Endothelial cell of umbilical vein (primary cell): ENCODE results near the gene SELPLG. TPM values are rescaled to one million over a fixed set of nuclear protein-coding genes. Genes with fewer than 3 reads are reported as not detected.

Source experiments
- BruUV-seq: library from RNA; stranded (reverse); fragments of 400-500 nt; replicated peaks from 2 replicates; lab custom pipeline; 2021; lab: Mats Ljungman, UMichigan
- CTCF ChIA-PET: fragments of 300-600, 350-600 bp; sonication (Branson Sonifier 250); formaldehyde crosslinking; loops from one replicate; lab custom pipeline; 2021; ENCODE audit warnings: antibody characterized with exemption, inconsistent platforms; lab: Charles Lee
- POLR2A ChIA-PET: fragments of 300-600, 350-600 bp; sonication (Branson Sonifier 250); formaldehyde crosslinking; loops from one replicate; lab custom pipeline; 2021; ENCODE audit warnings: antibody characterized with exemption, inconsistent platforms; lab: Charles Lee
- DNase-seq: peaks from one replicate; pipeline ENCODE4 v3.0.0-alpha.2; 2011; ENCODE audit warnings: low read depth, low spot score
- FAIRE-seq: peaks from 2 replicates; lab custom pipeline; 2011; peaks lifted over from hg19 to GRCh38; lab: Jason Lieb, UNC
- H2AFZ ChIP-seq: 2 replicates; pipeline ENCODE4 v1.6.0; 2012; ENCODE audit warnings: low read depth, low read length, control low read depth, inconsistent platforms
- H3K27ac ChIP-seq: 2 replicates; pipeline ENCODE4 v1.5.1; 2011; ENCODE audit warnings: low read depth, mild to moderate bottlenecking, control low read depth, low read length, moderate library complexity; ENCODE audit not compliant: insufficient read depth
- H3K27me3 ChIP-seq, 2 experiments: 2 replicates each; pipeline versions ENCODE4 v1.6.0 to v1.6.1; 2011; ENCODE audit warnings: low read length in 2 of 2, mixed read lengths in 1 of 2; ENCODE audit not compliant: control insufficient read depth in 2 of 2, insufficient read depth in 2 of 2
- H3K36me3 ChIP-seq, 2 experiments: 2 replicates in 1 of 2; 3 replicates in 1 of 2; pipeline ENCODE4 v1.5.1; 2011; ENCODE audit warnings: low read length in 2 of 2, mild to moderate bottlenecking in 1 of 2, moderate library complexity in 1 of 2; ENCODE audit not compliant: control insufficient read depth in 2 of 2, insufficient read depth in 2 of 2; ENCODE audit errors: extremely low read depth in 1 of 2
- H3K4me1 ChIP-seq: 3 replicates; pipeline ENCODE4 v1.5.1; 2011; ENCODE audit warnings: mild to moderate bottlenecking, low read length; ENCODE audit not compliant: control insufficient read depth, insufficient read depth; ENCODE audit errors: extremely low read depth
- H3K4me2 ChIP-seq: 2 replicates; pipeline ENCODE4 v1.6.1; 2011; ENCODE audit warnings: low read length, control low read depth, mixed read lengths; ENCODE audit not compliant: insufficient read depth
- H3K4me3 ChIP-seq, 3 experiments: fragments of 200-600 bp in 1 of 3; sonication (generic), shearing (Covaris generic) in 1 of 3; replicated peaks in 1 of 3; 2 replicates each; pipeline ENCODE4 v1.5.1; 2011 to 2016; ENCODE audit warnings: control low read depth in 3 of 3, low read length in 3 of 3, mild to moderate bottlenecking in 2 of 3, inconsistent platforms in 1 of 3, low read depth in 1 of 3, moderate library complexity in 1 of 3; ENCODE audit not compliant: insufficient read depth in 1 of 3
- H3K79me2 ChIP-seq: 2 replicates; pipeline ENCODE4 v1.6.0; 2012; ENCODE audit warnings: low read length, inconsistent platforms; ENCODE audit not compliant: control insufficient read depth, insufficient read depth
- H3K9ac ChIP-seq: replicated peaks from 2 replicates; pipeline ENCODE3; 2011; ENCODE audit warnings: low read length, control low read depth; ENCODE audit not compliant: insufficient read depth; ENCODE audit errors: extremely low read depth
- H3K9me1 ChIP-seq: replicated peaks from 3 replicates; pipeline ENCODE4 v1.6.0; 2011; ENCODE audit warnings: mild to moderate bottlenecking, low read length; ENCODE audit not compliant: control insufficient read depth, insufficient read depth; ENCODE audit errors: extremely low read depth
- H3K9me3 ChIP-seq: replicated peaks from 2 replicates; pipeline ENCODE4 v1.5.1; 2012; ENCODE audit warnings: low read length, inconsistent platforms; ENCODE audit not compliant: control insufficient read depth, insufficient read depth
- H4K20me1 ChIP-seq: replicated peaks from 2 replicates; pipeline ENCODE3; 2011; ENCODE audit warnings: mild to moderate bottlenecking, low read length; ENCODE audit not compliant: control insufficient read depth, insufficient read depth; ENCODE audit errors: extremely low read depth
- EZH2 ChIP-seq: IDR thresholded peaks from 2 replicates; pipeline ENCODE4 v1.6.1; 2012; ENCODE audit warnings: borderline replicate concordance, low read depth, mild to moderate bottlenecking, moderate library complexity, low read length, inconsistent platforms; ENCODE audit not compliant: severe bottlenecking
- FOS ChIP-seq: IDR thresholded peaks from 2 replicates; pipeline ENCODE4 v1.6.1; 2011; ENCODE audit warnings: mild to moderate bottlenecking, low read length, moderate library complexity, borderline replicate concordance; ENCODE audit not compliant: insufficient read depth
- GATA2 ChIP-seq: IDR thresholded peaks from 2 replicates; pipeline ENCODE4 v1.7.0; 2011; ENCODE audit warnings: low read depth, mild to moderate bottlenecking, moderate library complexity, mixed read lengths, low read length; ENCODE audit not compliant: insufficient read length, insufficient read depth
- JUN ChIP-seq: IDR thresholded peaks from 2 replicates; pipeline ENCODE4 v1.6.1; 2011; ENCODE audit warnings: borderline replicate concordance, low read depth; ENCODE audit not compliant: insufficient read length, insufficient read depth
- MAX ChIP-seq: IDR thresholded peaks from 2 replicates; pipeline ENCODE4 v1.6.1; 2011; ENCODE audit not compliant: insufficient read depth, insufficient read length
- MYC ChIP-seq: IDR thresholded peaks from one replicate; pipeline ENCODE4 v1.6.1; 2011; ENCODE audit warnings: mild to moderate bottlenecking, low read depth, low read length
- POLR2A ChIP-seq: IDR thresholded peaks from 2 replicates; pipeline ENCODE4 v1.6.1; 2012; ENCODE audit warnings: low read depth, mild to moderate bottlenecking, control low read depth, low read length
- POLR2AphosphoS5 ChIP-seq: IDR thresholded peaks from 2 replicates; pipeline ENCODE4 v1.6.1; 2012; ENCODE audit warnings: low read depth, mild to moderate bottlenecking, control low read depth, low read length, moderate library complexity; ENCODE audit not compliant: insufficient read depth
- dilution Hi-C: fragments of 300-500 bp; cut with MboI; formaldehyde crosslinking; loops from one replicate; pipeline ENCODE4 v1.15.0; 2019; ENCODE audit warnings: low sequenced_read_pairs; ENCODE audit not compliant: extremely low pct_ligation_motif_present
- intact Hi-C: fragments of 100-400 bp; cut with micrococcal nuclease; formaldehyde crosslinking; loops from one replicate; pipeline ENCODE4 v1.10.0; 2022
- polyA plus RNA-seq, 4 experiments: library from polyadenylated mRNA; depleted of rRNA in 3 of 4; stranded (reverse) in 3 of 4; unstranded in 1 of 4; fragments of >200 nt; gene quantifications; 2 replicates each; pipeline versions ENCODE4 v1.2.1 to v1.2.3, GENCODE V29; 2011 to 2012; ENCODE audit warnings: missing spikeins in 1 of 4
- total RNA-seq: library from RNA; stranded (reverse); gene quantifications from 2 replicates; pipeline ENCODE4 v1.2.3, GENCODE V29; 2021
- TF ChIP-seq, protein P1 (sequence below), 2 donors: IDR thresholded peaks; 1 replicate in 1 of 2; 2 replicates in 1 of 2; pipeline ENCODE4 v1.5.1; 2011; ENCODE audit warnings: low read length in 2 of 2, mild to moderate bottlenecking in 2 of 2, moderate library complexity in 2 of 2, control low read depth in 1 of 2, inconsistent platforms in 1 of 2, low read depth in 1 of 2; ENCODE audit not compliant: insufficient read depth in 1 of 2; ENCODE audit errors: extremely low read depth in 1 of 2

SELPLG gene
- total and polyA plus RNA-seq, 2 donors (not counting 3 experiments of a cell fraction or from before 2014, with no cell fraction given): 1.0 to 1.2 TPM

DNA sequence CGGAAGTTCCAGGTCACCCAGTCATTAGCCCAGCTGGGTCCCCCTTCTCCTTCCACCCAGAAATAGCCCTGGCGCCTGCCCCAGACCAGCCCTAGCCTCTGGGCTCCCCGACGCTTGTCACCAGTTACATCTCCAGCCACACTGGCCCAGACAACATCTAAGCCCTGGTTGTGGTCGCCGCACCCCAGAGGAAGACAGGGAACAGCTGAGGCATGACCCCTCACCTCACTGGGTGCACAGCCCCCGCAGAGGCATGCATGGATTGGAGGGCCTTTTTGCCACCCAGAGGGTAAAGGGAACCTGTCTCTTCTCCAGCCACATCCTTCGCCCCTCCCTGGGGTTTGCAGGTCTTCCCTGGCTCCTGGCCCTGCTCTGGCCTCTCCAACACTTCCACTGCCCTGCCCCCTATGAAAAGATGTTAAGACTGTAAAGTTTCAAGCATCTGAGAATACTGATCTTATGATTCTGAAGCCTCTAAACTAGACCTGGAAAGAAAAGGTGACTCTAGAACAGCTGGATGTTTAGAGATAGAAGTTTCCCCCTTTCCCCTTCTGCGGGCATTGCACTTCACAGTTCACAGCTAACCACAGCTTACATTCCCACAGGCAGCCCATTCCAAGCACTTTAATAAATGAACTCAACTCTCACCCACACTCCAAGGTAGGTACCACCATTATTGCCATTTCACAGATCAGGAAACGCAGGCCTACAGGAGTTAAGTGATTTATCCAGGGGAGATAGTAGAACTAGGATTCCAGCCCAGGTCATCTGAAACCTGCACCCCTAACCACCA lies 50.5 kb downstream of the SELPLG start:
- Histone ChIP-seq H3K9ac (no peak overlapping the region), H3K4me1 (no peaks in the 10 kb centered on the region), H3K9me1 (no peaks in the 10 kb centered on the region), H3K4me2 (no peak overlapping the region), H3K4me3 (no peak overlapping the region), H2AFZ (no peak overlapping the region), H3K27me3 (no peaks in the 10 kb centered on the region), H3K9me3 (no peaks in the 10 kb centered on the region), H3K36me3 (no peaks in the 10 kb centered on the region), H4K20me1 (no peaks in the 10 kb centered on the region), H3K27ac (no peak overlapping the region), H3K79me2 (no peaks in the 10 kb centered on the region)
- ChIA-PET POLR2A (interaction anchor here (0.5 kb wide), 1 partner anchor 18 kb away, joined by 3 read pairs; no protein-coding TSS in a partner anchor), CTCF (no interaction called here)
- intact Hi-C loops (no loop called here), dilution Hi-C loops (no loop called here)
- BruUV-seq: no TSS peak
- FAIRE-seq (no peak), DNase-seq (no peak)
- TF ChIP-seq EZH2 (no peak), POLR2A (no peak), GATA2 (no peak), MYC (no peak), FOS (no peak), JUN (no peak), MAX (no peak), POLR2AphosphoS5 (no peak)
- TF ChIP-seq, protein P1, sequence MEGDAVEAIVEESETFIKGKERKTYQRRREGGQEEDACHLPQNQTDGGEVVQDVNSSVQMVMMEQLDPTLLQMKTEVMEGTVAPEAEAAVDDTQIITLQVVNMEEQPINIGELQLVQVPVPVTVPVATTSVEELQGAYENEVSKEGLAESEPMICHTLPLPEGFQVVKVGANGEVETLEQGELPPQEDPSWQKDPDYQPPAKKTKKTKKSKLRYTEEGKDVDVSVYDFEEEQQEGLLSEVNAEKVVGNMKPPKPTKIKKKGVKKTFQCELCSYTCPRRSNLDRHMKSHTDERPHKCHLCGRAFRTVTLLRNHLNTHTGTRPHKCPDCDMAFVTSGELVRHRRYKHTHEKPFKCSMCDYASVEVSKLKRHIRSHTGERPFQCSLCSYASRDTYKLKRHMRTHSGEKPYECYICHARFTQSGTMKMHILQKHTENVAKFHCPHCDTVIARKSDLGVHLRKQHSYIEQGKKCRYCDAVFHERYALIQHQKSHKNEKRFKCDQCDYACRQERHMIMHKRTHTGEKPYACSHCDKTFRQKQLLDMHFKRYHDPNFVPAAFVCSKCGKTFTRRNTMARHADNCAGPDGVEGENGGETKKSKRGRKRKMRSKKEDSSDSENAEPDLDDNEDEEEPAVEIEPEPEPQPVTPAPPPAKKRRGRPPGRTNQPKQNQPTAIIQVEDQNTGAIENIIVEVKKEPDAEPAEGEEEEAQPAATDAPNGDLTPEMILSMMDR (IDR thresholded peaks at IDR 0.05; ENCODE audit: extremely low read depth in 1 of 2, insufficient read depth in 1 of 2, low read depth in 1 of 2, low read length in 2 of 2): no peak
